Upper lobe of left lung (tissue), 6 donors: ENCODE data around the gene HTR2A. TPM values are rescaled to one million over a fixed set of nuclear protein-coding genes. Genes with fewer than 3 reads are reported as not detected.

ENCODE experiments used
- ATAC-seq, 2 donors: fragments of 200-7000 bp; cut with Tn5 transposase; one replicate each; pipeline ENCODE4 v1.9.1; 2022; ENCODE audit warnings: mild to moderate bottlenecking in 2 of 2, moderate library complexity in 2 of 2; ENCODE audit not compliant: low FRiP score in 2 of 2
- DNase-seq, 2 donors: peaks; one replicate each; pipeline ENCODE4 v3.0.0-alpha.2; 2019 to 2020
- H3K27ac ChIP-seq, 4 donors: fragments of 200-600 bp; sonication (generic); one replicate each; pipeline ENCODE4 v1.5.1; 2016 to 2019
- H3K27me3 ChIP-seq, 4 donors: fragments of 200-600 bp; sonication (generic); one replicate each; pipeline ENCODE4 v1.5.1; 2017 to 2019
- H3K36me3 ChIP-seq, 4 donors: fragments of 200-600 bp; sonication (generic); one replicate each; pipeline ENCODE4 v1.5.1; 2016 to 2019
- H3K4me1 ChIP-seq, 4 donors: fragments of 200-600 bp; sonication (generic); one replicate each; pipeline ENCODE4 v1.5.1; 2018 to 2019
- H3K4me3 ChIP-seq, 4 donors: fragments of 200-600 bp; sonication (generic); one replicate each; pipeline ENCODE4 v1.5.1; 2017 to 2019; ENCODE audit warnings: mild to moderate bottlenecking in 2 of 4, moderate library complexity in 1 of 4
- H3K9me3 ChIP-seq, 4 donors: fragments of 200-600 bp; sonication (generic); one replicate each; pipeline ENCODE4 v1.5.1; 2018 to 2019
- EP300 ChIP-seq, 4 donors: sonication (generic); formaldehyde crosslinking; IDR thresholded peaks; one replicate each; pipeline ENCODE4 v1.5.1; 2017; ENCODE audit warnings: antibody characterized with exemption in 4 of 4, control low read depth in 2 of 4
- POLR2A ChIP-seq, 4 donors: fragments of 450-650 bp; IDR thresholded peaks; one replicate each; pipeline ENCODE4 v1.5.1; 2016 to 2017; ENCODE audit warnings: antibody characterized with exemption in 4 of 4, mild to moderate bottlenecking in 2 of 4
- POLR2AphosphoS5 ChIP-seq, 2 donors: sonication (generic); formaldehyde crosslinking; IDR thresholded peaks; one replicate each; pipeline ENCODE4 v1.5.1; 2017; ENCODE audit warnings: antibody characterized with exemption in 2 of 2
- WGBS, 2 donors: methylation state at CpG; one replicate each; pipeline ENCODE4 v1.1.5; 2017 to 2018; 5-methylcytosine and 5-hydroxymethylcytosine counted together
- total RNA-seq, 6 donors: library from RNA; depleted of rRNA in 4 of 6; stranded (reverse); fragments of >200 nt in 4 of 6; gene quantifications; one replicate each; pipeline versions ENCODE4 v1.1.0 to v1.2.1, GENCODE V29; 2016 to 2021
- TF ChIP-seq, protein P1 (sequence below), 6 experiments: fragments of 450-650 bp in 4 of 6; fragments of 200-600 bp in 2 of 6; sonication (generic) in 2 of 6; IDR thresholded peaks; one replicate each; pipeline ENCODE4 v1.5.1; 2016 to 2019; ENCODE audit warnings: antibody characterized with exemption in 6 of 6
- donor health status: DM: no; HTN: no; CAD: no; lungs with moderate emphysema.
- donor health status: DM: no; HTN: yes; CAD: no; lungs with severe emphysema.

HTR2A gene
- total RNA-seq, 6 donors from 2014 or later = 0.15 to 0.57 (median 0.30) TPM; not detected in 3

DNA sequence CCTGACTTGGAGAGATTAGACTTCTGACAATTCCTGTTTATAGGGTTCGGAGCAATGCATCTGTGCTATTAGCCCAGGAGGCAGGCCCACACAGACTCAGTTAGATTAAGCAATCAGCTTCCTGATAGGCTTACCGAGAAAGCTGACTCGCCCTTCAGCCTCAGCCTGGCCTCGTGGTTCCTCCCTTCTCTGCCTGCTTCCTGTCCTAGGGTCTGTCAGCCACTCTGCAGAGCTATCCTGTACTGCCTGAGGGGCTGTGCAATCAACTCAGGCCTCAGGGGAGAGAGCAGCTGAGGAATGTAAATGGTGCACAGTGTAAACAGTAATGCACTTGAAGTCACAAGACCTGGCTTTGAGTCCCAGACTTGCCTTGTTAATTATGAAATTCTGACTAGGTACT is 30.7 kb downstream of the HTR2A start:
- no peaks in the 10 kb centered on the region for H3K27me3 ChIP-seq
- no peak overlapping the region for H3K4me3 ChIP-seq
- peaks cover 0 to 6% (median 4%) of the 10 kb centered on the region in 4 donors for H3K4me1 ChIP-seq
- WGBS, 2 donors = 2 to 7% methylated on average over 4 of the region's 4 CpGs
- ATAC-seq (peak; percentile 91 to 98), DNase-seq (peak in 1 of 2 donors; percentile 90)
- no peaks in the 10 kb centered on the region for H3K36me3 ChIP-seq
- H3K27ac ChIP-seq = peak overlapping the region in 2 of 4 donors; percentile 7 to 23
- TF ChIP-seq EP300 (IDR thresholded peaks at IDR 0.05) (peak in 1 of 4 donors; percentile 65), POLR2AphosphoS5 (IDR thresholded peaks at IDR 0.05) (no peak), POLR2A (IDR thresholded peaks at IDR 0.05) (peak in 1 of 4 donors; percentile 16)
- TF ChIP-seq, protein P1, sequence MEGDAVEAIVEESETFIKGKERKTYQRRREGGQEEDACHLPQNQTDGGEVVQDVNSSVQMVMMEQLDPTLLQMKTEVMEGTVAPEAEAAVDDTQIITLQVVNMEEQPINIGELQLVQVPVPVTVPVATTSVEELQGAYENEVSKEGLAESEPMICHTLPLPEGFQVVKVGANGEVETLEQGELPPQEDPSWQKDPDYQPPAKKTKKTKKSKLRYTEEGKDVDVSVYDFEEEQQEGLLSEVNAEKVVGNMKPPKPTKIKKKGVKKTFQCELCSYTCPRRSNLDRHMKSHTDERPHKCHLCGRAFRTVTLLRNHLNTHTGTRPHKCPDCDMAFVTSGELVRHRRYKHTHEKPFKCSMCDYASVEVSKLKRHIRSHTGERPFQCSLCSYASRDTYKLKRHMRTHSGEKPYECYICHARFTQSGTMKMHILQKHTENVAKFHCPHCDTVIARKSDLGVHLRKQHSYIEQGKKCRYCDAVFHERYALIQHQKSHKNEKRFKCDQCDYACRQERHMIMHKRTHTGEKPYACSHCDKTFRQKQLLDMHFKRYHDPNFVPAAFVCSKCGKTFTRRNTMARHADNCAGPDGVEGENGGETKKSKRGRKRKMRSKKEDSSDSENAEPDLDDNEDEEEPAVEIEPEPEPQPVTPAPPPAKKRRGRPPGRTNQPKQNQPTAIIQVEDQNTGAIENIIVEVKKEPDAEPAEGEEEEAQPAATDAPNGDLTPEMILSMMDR (IDR thresholded peaks at IDR 0.05) = no peak
- H3K9me3 ChIP-seq = no peaks in the 10 kb centered on the region

DNA sequence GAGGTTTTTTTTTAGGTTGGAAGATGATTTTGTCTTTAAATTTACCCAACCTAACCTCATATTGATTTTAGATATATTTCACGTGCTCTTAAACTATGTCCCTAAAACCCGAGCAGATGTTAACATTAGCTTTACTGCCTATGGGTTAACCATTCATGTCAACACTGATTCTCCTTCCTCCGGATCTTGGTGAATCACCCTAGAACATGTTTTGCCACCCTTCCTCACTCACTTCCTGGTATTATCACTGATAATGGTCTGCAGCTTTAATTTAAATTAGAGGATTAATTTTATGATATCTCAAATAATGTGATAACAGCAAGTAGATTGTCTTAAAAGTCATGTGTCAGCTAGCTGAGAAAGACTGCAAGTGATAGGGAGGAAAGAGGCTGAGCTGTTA is 31.9 kb downstream of the HTR2A start:
- Histone ChIP-seq H3K4me1 (peaks cover 0 to 6% (median 4%) of the 10 kb centered on the region in 4 donors), H3K36me3 (no peaks in the 10 kb centered on the region), H3K9me3 (no peaks in the 10 kb centered on the region), H3K4me3 (no peak overlapping the region), H3K27me3 (no peaks in the 10 kb centered on the region), H3K27ac (no peak overlapping the region)
- no peak for TF ChIP-seq POLR2AphosphoS5 (IDR thresholded peaks at IDR 0.05)
- TF ChIP-seq, protein P1 (IDR thresholded peaks at IDR 0.05) = no peak
- TF ChIP-seq EP300 (IDR thresholded peaks at IDR 0.05) = no peak
- 61 to 68% methylated on average over 3 of the region's 3 CpGs for WGBS, 2 donors
- ATAC-seq = no peak
- no peak for DNase-seq

DNA sequence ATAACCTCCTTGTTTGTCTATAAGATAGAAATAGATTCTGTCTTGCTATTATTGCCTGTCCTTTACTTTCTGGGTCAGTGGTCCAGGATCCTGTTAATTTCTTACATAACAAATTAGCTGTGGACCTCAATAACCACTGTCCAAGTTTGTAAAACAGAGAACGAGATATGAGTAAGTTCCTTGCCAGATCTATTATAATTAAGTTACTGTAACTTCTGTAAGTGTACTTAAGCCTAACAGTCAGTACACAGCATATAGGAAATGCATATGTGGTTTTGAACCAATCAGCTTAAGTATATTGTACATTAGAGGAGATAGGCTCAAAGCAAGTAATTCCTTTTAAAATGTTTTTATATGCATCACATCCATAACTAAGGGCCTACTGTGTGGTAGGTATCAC is 34.9 kb downstream of the HTR2A start:
- Histone ChIP-seq H3K4me1 (peaks cover 0 to 6% (median 4%) of the 10 kb centered on the region in 4 donors), H3K36me3 (no peaks in the 10 kb centered on the region), H3K27ac (no peak overlapping the region), H3K9me3 (no peaks in the 10 kb centered on the region), H3K4me3 (no peak overlapping the region), H3K27me3 (no peaks in the 10 kb centered on the region)
- ATAC-seq (no peak), DNase-seq (no peak)
- TF ChIP-seq EP300 (IDR thresholded peaks at IDR 0.05) = no peak
- no peak for TF ChIP-seq POLR2AphosphoS5 (IDR thresholded peaks at IDR 0.05)
- no peak for TF ChIP-seq POLR2A (IDR thresholded peaks at IDR 0.05)
- TF ChIP-seq, protein P1 (IDR thresholded peaks at IDR 0.05) = no peak
- WGBS, 2 donors = 60 to 61% methylated on average over 1 of the region's 1 CpG

DNA sequence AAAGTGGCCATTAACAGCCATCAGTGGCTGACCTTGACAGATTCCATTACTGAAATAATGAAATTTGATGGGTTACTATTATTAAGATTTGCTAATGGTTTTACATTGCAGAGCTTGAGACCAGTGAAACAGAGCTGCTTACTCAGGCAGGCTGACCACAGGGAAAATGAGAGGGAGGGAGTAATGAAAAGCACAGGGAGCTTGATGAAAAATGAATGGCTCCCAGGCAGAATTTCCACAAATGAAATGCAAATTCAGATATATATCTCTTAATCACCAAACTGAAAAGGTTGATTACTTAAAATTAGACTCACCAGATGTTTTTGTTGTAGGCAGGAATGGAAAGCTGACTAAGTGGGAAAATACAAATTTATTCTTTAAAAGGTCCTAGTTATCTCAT is 36.1 kb downstream of the HTR2A start:
- Histone ChIP-seq H3K27ac (no peak overlapping the region), H3K4me3 (no peak overlapping the region), H3K4me1 (peaks cover 0 to 1% (median under 1%) of the 10 kb centered on the region in 4 donors), H3K27me3 (no peaks in the 10 kb centered on the region), H3K36me3 (no peaks in the 10 kb centered on the region), H3K9me3 (no peaks in the 10 kb centered on the region)
- TF ChIP-seq, protein P1 (IDR thresholded peaks at IDR 0.05) = no peak
- TF ChIP-seq EP300 (IDR thresholded peaks at IDR 0.05) (no peak), POLR2AphosphoS5 (IDR thresholded peaks at IDR 0.05) (no peak), POLR2A (IDR thresholded peaks at IDR 0.05) (no peak)
- no peak for DNase-seq
- no peak for ATAC-seq

DNA sequence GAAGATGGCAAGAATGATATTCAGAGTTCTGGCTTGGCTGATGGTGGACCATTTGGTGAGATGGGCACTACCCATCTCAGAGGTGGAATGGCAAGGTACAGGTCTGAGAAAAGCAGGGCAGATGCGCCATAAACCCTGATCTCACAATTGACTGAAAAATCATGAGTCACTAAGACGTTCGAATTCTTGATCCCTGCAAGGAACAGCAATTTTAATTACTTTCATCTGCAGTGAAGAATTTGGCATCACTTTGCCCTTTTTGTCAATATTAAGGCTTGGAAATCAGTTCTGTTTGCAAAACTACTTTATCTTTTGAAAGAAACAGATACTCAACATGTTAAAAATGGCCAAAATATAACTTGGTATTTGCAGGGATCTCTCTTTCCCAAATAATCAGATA is 38.1 kb downstream of the HTR2A start:
- no peak overlapping the region for H3K4me3 ChIP-seq
- no peaks in the 10 kb centered on the region for H3K4me1 ChIP-seq
- no peak overlapping the region for H3K27ac ChIP-seq
- H3K36me3 ChIP-seq = no peaks in the 10 kb centered on the region
- TF ChIP-seq POLR2AphosphoS5 (IDR thresholded peaks at IDR 0.05) (no peak), POLR2A (IDR thresholded peaks at IDR 0.05) (no peak), EP300 (IDR thresholded peaks at IDR 0.05) (no peak)
- TF ChIP-seq, protein P1 (IDR thresholded peaks at IDR 0.05) = no peak
- ATAC-seq (no peak), DNase-seq (no peak)
- H3K9me3 ChIP-seq = no peaks in the 10 kb centered on the region
- WGBS, 2 donors = 95% methylated on average over 3 of the region's 3 CpGs
- no peaks in the 10 kb centered on the region for H3K27me3 ChIP-seq
